ENCODE measurements around the gene ZBTB49.

The ZBTB49 gene

DNA sequence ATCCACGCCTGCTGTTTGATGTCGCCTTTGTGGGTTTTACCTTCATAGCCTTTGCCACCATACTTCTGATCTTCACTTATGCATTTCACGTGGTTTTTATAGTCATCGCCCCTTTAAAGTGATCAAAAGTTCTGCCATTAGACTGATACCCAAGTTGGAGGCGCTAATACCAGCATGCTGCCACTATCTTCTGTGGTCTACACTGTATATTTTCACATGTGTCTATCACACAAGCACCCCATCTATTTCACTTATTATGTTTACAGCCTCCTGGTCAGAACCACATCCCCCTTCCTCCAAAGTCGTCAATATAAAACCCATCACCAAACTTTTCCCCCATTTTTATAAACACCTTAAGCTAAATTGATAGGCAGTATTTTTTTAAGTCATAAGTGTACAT, 8.3 kb upstream of the ZBTB49 start:
- no peak for DNase-seq

GRCh38 chr4:4284827-4285618, 5.0 kb upstream of the ZBTB49 start:
- DNase-seq = peak; percentile 18

DNA sequence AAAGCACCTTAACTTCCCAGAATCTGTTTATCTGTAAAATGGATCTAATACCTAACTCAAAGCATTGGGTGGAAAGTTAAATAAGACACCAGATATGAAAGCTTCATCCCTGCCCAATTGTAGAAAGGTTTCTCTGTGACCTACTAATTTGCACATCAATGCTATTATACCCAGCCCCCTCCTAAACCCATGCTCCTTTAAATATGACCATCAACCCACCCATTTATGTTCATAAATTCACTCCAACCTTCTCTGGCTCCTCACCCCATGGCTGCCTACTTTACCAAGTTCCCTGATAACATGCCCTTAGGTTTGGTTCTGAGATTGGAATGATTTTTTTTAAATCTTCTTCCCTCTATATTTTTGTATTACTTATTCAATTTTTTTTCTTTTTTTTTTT, 2.0 kb upstream of the ZBTB49 start:
- DNase-seq = no peak

DNA sequence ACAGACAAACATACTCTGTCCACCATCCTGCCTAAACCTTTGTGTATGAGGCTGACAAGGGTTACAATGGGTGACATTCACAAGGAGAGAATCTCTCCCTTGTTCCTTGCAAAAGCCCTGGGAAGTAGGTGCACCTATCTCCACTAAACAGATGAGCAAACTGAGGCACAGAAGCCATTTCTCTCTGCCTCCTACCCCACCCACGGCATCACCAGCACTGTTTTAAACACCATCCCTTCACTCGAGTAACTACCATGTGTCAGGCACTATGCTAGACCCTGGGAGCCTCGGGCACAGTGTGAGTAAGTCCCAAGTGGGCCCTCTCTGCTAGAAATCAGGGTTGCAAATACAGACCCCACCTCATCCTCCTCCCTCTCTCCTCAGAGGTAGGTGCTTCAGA, 996 bp upstream of the ZBTB49 start:
- DNase-seq = no peak

- peak; percentile 73 for DNase-seq
Observed at GRCh38 chr4:4289597-4289940, 482 bp upstream of the ZBTB49 start.

DNA sequence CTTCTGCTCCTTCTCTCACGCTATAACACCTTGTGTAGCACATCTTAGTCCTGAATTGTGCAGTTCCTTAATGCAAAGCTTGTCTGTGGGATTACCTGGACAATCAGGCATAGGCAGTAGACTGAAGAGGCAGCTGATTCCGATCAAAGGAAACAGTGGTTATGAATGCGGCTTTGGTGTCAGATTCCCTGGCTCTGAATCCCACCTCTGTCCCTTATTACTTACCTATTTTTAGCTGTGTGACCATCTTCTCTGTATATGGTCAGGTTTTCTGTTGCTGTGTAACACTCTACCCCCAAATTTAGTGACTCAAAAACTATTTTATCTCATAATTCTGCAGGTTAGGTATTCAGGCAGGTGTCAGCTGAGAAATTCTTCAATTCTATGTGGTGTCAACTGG, 3.2 kb downstream of the ZBTB49 start:
- DNase-seq = no peak

GRCh38 chr4:4296283-4296846, 6.3 kb downstream of the ZBTB49 start:
- no peak for DNase-seq

DNA sequence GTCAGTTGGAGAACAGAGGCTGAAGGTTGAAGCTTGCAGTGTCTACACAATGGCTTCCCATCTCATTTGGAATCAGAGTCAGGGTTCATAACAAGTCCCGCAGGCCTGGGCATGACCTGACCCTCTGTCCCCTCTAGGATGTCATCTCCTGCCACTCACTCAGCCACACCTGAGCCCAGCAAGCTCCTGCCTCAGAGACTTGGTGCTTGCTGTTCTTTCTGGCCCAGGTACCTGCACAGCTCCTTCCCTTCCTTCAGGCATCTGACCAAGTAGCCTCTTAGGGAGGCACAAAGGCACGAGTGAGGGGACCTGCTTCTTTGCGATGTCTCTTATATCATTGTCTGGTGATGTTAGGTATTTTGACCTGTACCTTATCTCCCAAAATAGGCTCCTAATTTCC, 9.0 kb downstream of the ZBTB49 start:
- no peak for DNase-seq

- DNase-seq = no peak
Observed at GRCh38 chr4:4302001-4302400, 11.9 kb downstream of the ZBTB49 start.

- DNase-seq = no peak
Observed at GRCh38 chr4:4302416-4302815, 12.4 kb downstream of the ZBTB49 start.

GRCh38 chr4:4306920-4307319, 16.9 kb downstream of the ZBTB49 start:
- DNase-seq = no peak

- DNase-seq = no peak
Observed at GRCh38 chr4:4308800-4309441, 18.9 kb downstream of the ZBTB49 start.

DNA sequence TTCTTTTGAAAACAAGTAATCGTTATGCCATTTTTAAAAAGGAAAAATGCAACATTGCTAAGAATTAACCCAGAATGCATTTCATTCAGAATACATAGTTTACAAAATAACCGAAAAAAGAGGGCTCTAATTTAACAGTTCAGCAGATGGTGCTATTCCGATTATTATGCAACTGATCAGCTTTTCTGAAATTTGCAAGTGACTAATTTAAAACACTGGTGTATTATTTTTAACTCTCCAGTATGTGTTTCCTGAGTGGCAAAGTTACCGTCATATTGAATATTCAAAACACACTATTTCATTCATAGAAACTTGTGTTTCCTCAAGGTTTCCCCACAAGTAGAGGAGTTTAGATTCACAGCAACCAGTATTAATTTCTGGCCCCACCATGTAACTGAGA, 21.1 kb downstream of the ZBTB49 start:
- no peak for DNase-seq

GRCh38 chr4:4315461-4316149, 25.6 kb downstream of the ZBTB49 start:
- DNase-seq = no peak

- DNase-seq = no peak
Observed at GRCh38 chr4:4316150-4316495, 26.1 kb downstream of the ZBTB49 start.

GRCh38 chr4:4317496-4318232, 27.6 kb downstream of the ZBTB49 start:
- no peak for DNase-seq

- no peak for DNase-seq
Observed at GRCh38 chr4:4320528-4320927, 30.5 kb downstream of the ZBTB49 start.

- DNase-seq = no peak
Observed at GRCh38 chr4:4320951-4321714, 31.1 kb downstream of the ZBTB49 start.

DNA sequence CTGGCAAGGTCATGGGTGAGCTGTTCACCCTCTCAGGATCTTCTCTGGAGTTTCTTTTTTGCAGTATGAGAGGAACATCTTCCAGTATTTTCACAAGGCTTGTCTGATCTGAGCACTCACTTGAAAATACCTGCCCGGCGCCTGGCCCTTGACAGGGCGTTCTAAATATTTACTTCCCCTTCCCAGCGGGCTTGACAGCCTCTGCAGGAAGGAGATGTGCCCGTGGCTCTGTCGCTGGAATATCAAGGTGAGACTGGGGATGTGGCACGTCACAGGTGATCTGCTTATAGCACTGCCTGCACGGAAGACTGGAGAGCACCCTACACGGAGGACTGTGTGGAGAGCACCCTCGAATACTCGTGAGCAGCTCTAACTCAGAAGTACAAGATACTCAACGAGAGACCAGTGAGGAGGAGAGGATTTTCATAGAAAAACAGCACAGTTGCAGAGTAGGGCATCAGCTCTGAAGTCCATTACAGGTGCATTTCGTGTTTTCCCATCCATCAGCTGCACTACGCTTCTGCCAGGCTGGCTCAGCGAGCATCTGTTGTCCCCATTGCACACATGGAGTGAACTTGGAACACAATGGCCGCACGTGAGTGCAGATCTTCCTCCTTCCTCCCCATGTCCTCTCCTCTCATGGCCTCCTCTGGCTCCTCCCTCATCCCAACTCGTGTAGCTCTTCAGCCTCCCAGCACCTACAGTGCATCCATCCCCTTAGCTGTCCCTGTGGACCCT, 32.1 kb downstream of the ZBTB49 start:
- DNase-seq = no peak

GRCh38 chr4:4323705-4324534, 33.9 kb downstream of the ZBTB49 start:
- no peak for DNase-seq

- no peak for DNase-seq
Observed at GRCh38 chr4:4325321-4325720, 35.3 kb downstream of the ZBTB49 start.

Data from DMS53 (cell line).